Spleen (tissue), 11 donors: ENCODE measurements around the gene TEX44. TPM values are rescaled to one million over a fixed set of nuclear protein-coding genes. Genes with fewer than 3 reads are reported as not detected.

Source experiments
- DNase-seq: peaks from one replicate; pipeline ENCODE4 v3.0.0-alpha.2; 2020
- H3K27ac ChIP-seq, 8 donors: fragments of 200-600 bp; sonication (generic) in 7 of 8; 1 replicate in 4 of 8; 2 replicates in 4 of 8; pipeline versions ENCODE4 v1.5.0 to v1.8.0; 2016 to 2021; ENCODE audit warnings: inconsistent platforms in 4 of 8, mild to moderate bottlenecking in 4 of 8, moderate library complexity in 1 of 8
- H3K27me3 ChIP-seq, 7 donors: fragments of 200-600 bp; sonication (generic) in 6 of 7; replicated peaks in 1 of 7; 1 replicate in 4 of 7; 2 replicates in 3 of 7; pipeline versions ENCODE4 v1.5.0 to v1.8.0; 2016 to 2021; ENCODE audit warnings: inconsistent platforms in 3 of 7, mild to moderate bottlenecking in 1 of 7
- H3K36me3 ChIP-seq, 6 donors: fragments of 200-600 bp; sonication (generic) in 5 of 6; 1 replicate in 4 of 6; 2 replicates in 2 of 6; pipeline versions ENCODE4 v1.5.0 to v1.8.0; 2016 to 2021; ENCODE audit warnings: inconsistent platforms in 2 of 6
- H3K4me1 ChIP-seq, 6 donors: fragments of 200-600 bp; sonication (generic) in 5 of 6; 1 replicate in 3 of 6; 2 replicates in 3 of 6; pipeline versions ENCODE4 v1.5.0 to v1.8.0; 2016 to 2021; ENCODE audit warnings: inconsistent platforms in 3 of 6
- H3K4me3 ChIP-seq, 8 donors: fragments of 200-600 bp; sonication (generic) in 7 of 8; 1 replicate in 4 of 8; 2 replicates in 4 of 8; pipeline versions ENCODE4 v1.5.0 to v1.8.0; 2016 to 2021; ENCODE audit warnings: inconsistent platforms in 4 of 8, mild to moderate bottlenecking in 4 of 8, moderate library complexity in 2 of 8
- H3K9me3 ChIP-seq, 8 donors: fragments of 200-600 bp; sonication (generic) in 7 of 8; 1 replicate in 4 of 8; 2 replicates in 4 of 8; pipeline versions ENCODE4 v1.5.0 to v1.8.0; 2016 to 2021; ENCODE audit warnings: inconsistent platforms in 4 of 8
- CTCF ChIP-seq, 11 experiments: fragments of 200-600 bp in 7 of 11; fragments of 450-650 bp in 4 of 11; sonication (generic) in 4 of 11; IDR thresholded peaks in 8 of 11; conservative IDR thresholded peaks in 3 of 11; 1 replicate in 7 of 11; 2 replicates in 4 of 11; pipeline versions ENCODE4 v1.4.0 to v1.8.0; 2016 to 2021; ENCODE audit warnings: antibody characterized with exemption in 11 of 11, inconsistent platforms in 4 of 11, mild to moderate bottlenecking in 1 of 11
- POLR2A ChIP-seq, 3 donors: fragments of 450-650 bp; IDR thresholded peaks; one replicate each; pipeline ENCODE4 v1.5.1; 2017; ENCODE audit warnings: antibody characterized with exemption in 3 of 3, mild to moderate bottlenecking in 1 of 3
- POLR2AphosphoS5 ChIP-seq, 3 donors: sonication (generic); formaldehyde crosslinking; IDR thresholded peaks; one replicate each; pipeline ENCODE4 v1.5.1; 2017; ENCODE audit warnings: antibody characterized with exemption in 3 of 3
- WGBS, 5 donors: extraction: QIAGEN DNeasy Blood & Tissue Kit in 3 of 5; methylation state at CpG; one replicate each; pipeline versions ENCODE4 v1.1.5 to v1.1.7; 2013 to 2018; 5-methylcytosine and 5-hydroxymethylcytosine counted together
- intact Hi-C: fragments of 100-400 bp; cut with DNase I; formaldehyde crosslinking; loops from one replicate; pipeline ENCODE4 v1.15.0; 2023; ENCODE audit warnings: low total_unique reads
- polyA plus RNA-seq, 3 donors: library from polyadenylated mRNA; stranded (reverse); fragments of 200-250 nt; gene quantifications; one replicate each; pipeline ENCODE4 v1.2.1, GENCODE V29; 2013
- total RNA-seq, 7 donors: library from RNA; depleted of rRNA in 3 of 7; stranded (reverse); fragments of >200 nt in 3 of 7; fragmentation: NEBNext Ultra II Directional in 4 of 7; extraction: Animal tissue kit (Norgen Biotek cat#: 25700) in 4 of 7; gene quantifications; one replicate each; pipeline versions ENCODE4 v1.1.0 to v1.2.1, GENCODE V29; 2016 to 2021
- donor health status: healthy with polysubstance abuse.
- donor health status: DM: no; HTN: no; CAD: no; lungs with moderate emphysema.
- donor health status: DM: no; HTN: no; CAD: no.
- donor health status: Bipolar disorder and iron deficiency.
- donor health status: healthy.
- donor health status: DM: no; HTN: no; CAD: no.
- donor health status: DM: yes; HTN: yes; CAD: no.

The TEX44 gene
- total and polyA plus RNA-seq, 10 donors: not detected

- intact Hi-C loops: no loop called here
- Histone ChIP-seq H3K27ac (peak overlapping the region; percentile 16 to 87 (median 75)), H3K27me3 (no peaks in the 10 kb centered on the region), H3K4me3 (peak overlapping the region in 6 of 8 donors; percentile 10 to 57 (median 20)), H3K36me3 (no peaks in the 10 kb centered on the region), H3K4me1 (peaks cover 15 to 48% (median 31%) of the 10 kb centered on the region in 6 donors), H3K9me3 (no peaks in the 10 kb centered on the region)
- peak; percentile 52 to 72 (median 72) for TF ChIP-seq POLR2AphosphoS5 (IDR thresholded peaks at IDR 0.05)
- TF ChIP-seq CTCF (IDR thresholded peaks at IDR 0.05 in 8 of 11, conservative IDR thresholded peaks at IDR 0.05 in 3 of 11): peak in 1 of 11 experiments; percentile 19
- no peak for TF ChIP-seq POLR2A (IDR thresholded peaks at IDR 0.05)
- peak; percentile 83 for DNase-seq
- 10 to 18% (median 13%) methylated on average over 26 to 30 of the region's 30 CpGs for WGBS, 5 donors
Observed at GRCh38 chr2:231642631-231643494, 50.2 kb downstream of the TEX44 start.

- Histone ChIP-seq H3K4me3 (no peak overlapping the region), H3K36me3 (no peaks in the 10 kb centered on the region), H3K27me3 (no peaks in the 10 kb centered on the region), H3K4me1 (peaks cover 15 to 51% (median 32%) of the 10 kb centered on the region in 6 donors), H3K9me3 (no peaks in the 10 kb centered on the region), H3K27ac (peak overlapping the region; percentile 16 to 87 (median 75))
- TF ChIP-seq CTCF (IDR thresholded peaks at IDR 0.05 in 8 of 11, conservative IDR thresholded peaks at IDR 0.05 in 3 of 11) (no peak), POLR2A (IDR thresholded peaks at IDR 0.05) (no peak), POLR2AphosphoS5 (IDR thresholded peaks at IDR 0.05) (no peak)
- intact Hi-C loops: no loop called here
- 83 to 92% (median 86%) methylated on average over 8 of the region's 8 CpGs for WGBS, 5 donors
- no peak for DNase-seq
Observed at GRCh38 chr2:231643495-231643888, 50.8 kb downstream of the TEX44 start.

Other genes starting within 250 kb of the TEX44 start
- 10 to 100 TPM; 10.7 to 17.5 (median 11.9) TPM for gene B3GNT7, start 197.2 kb upstream of the TEX44 start, total RNA-seq
- 1 to 10 TPM in 2 of 3 donors, under 1 TPM in 1; 0.96 to 1.7 (median 1.4) TPM for gene B3GNT7, start 197.2 kb upstream of the TEX44 start, polyA plus RNA-seq
- gene NCL, start 128.4 kb upstream of the TEX44 start, total RNA-seq: 100 to 1,000 TPM; 133 to 424 (median 306) TPM
- 100 to 1,000 TPM; 113 to 161 (median 152) TPM for gene NCL, start 128.4 kb upstream of the TEX44 start, polyA plus RNA-seq
- 1 to 10 TPM in 6 of 7 donors, under 1 TPM in 1; 0.79 to 6.2 (median 3.1) TPM for gene NMUR1, start 62.4 kb upstream of the TEX44 start, total RNA-seq
- 1 to 10 TPM in 1 of 3 donors, under 1 TPM in 2; 0.32 to 1.0 (median 0.83) TPM for gene NMUR1, start 62.4 kb upstream of the TEX44 start, polyA plus RNA-seq
- 100 to 1,000 TPM; 509 to 901 (median 767) TPM for gene PTMA, start 115.7 kb downstream of the TEX44 start, total RNA-seq
- gene PTMA, start 115.7 kb downstream of the TEX44 start, polyA plus RNA-seq: 1,000 to 10,000 TPM; 1,653 to 2,114 (median 1,725) TPM
- gene PDE6D, start 188.4 kb downstream of the TEX44 start, total RNA-seq: 10 to 100 TPM; 22.2 to 45.0 (median 28.3) TPM
- 10 to 100 TPM; 20.5 to 35.1 (median 33.8) TPM for gene PDE6D, start 188.4 kb downstream of the TEX44 start, polyA plus RNA-seq
- gene COPS7B, start 193.6 kb downstream of the TEX44 start, total RNA-seq: 10 to 100 TPM; 26.7 to 55.1 (median 38.8) TPM
- 10 to 100 TPM; 18.2 to 27.2 (median 21.9) TPM for gene COPS7B, start 193.6 kb downstream of the TEX44 start, polyA plus RNA-seq